NCI-H1092 (cell line): Measurements from ENCODE around the gene SEZ6L.
A peak's percentile ranks its signal among the peaks of the same experiment; 100 is the strongest.

Source experiments
- DNase-seq: peaks from one replicate; lab custom pipeline; 2025; lab: John Stamatoyannopoulos, UW

The SEZ6L gene

DNA sequence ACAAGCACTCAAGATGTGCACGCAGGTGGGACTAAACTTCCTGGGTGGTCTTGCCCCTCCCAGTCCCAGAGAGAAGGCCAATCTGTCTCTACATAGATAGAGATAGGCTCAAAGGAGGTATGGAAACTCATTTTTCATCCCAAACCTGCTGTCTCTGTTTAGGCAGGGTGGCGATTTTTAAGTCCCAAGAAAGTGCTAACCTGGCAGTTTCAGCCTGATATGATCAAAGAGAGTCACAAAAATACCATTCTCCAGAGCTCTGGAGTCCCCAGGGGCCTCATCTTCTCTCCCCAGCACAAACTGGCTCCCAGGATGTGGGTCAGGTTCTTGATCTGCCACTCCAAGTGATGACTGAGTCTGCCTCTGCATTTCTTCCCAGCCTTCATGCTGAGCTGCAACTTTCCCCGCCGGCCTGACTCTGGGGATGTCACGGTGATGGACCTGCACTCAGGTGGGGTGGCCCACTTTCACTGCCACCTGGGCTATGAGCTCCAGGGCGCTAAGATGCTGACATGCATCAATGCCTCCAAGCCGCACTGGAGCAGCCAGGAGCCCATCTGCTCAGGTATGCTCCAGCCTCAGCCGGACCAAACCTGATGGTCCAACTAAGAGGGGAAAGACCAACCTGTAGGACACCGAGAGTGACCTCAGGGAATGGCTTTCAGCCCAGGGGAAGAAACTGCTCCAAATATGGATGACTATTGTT lies 129.5 kb downstream of the SEZ6L start:
- no peak for DNase-seq

DNA sequence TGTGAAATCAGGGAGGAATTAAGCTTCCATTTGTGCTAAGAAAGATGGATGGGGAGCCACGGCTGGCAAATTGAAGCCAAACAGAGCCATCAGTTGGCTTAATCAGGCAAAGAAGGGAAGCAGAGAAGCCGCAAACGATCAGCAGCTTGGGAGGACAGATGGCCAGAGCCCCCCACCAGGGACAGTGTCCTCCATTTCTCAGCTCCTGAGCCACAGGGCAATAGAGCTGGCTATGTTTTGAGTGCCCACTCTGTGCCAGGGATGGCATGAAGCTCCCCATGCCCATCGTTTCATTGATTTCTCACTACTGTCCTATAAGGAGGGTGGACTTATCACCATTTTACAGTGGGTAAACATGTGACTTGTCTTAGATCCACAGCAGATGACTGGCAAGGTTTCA lies 133.5 kb downstream of the SEZ6L start:
- no peak for DNase-seq

DNA sequence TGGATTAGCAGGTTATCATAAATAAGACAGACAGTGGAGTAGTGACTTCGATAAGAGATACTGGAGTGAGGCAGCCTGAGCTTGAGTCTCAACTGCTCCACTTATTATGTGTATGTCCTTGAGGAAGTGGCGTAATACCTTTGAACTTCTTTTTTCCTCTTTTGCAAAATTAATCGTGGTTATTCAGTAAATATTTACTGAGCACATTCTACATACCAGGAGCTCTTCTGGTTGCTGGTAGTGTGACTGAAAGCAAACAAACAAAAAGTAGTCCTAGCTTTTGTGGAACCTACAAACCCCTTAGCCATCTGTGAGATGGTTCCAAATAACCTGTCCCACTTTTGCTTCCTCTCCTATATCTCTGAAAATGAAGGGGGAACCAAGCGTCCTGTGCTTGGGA lies 134.2 kb downstream of the SEZ6L start:
- no peak for DNase-seq

DNA sequence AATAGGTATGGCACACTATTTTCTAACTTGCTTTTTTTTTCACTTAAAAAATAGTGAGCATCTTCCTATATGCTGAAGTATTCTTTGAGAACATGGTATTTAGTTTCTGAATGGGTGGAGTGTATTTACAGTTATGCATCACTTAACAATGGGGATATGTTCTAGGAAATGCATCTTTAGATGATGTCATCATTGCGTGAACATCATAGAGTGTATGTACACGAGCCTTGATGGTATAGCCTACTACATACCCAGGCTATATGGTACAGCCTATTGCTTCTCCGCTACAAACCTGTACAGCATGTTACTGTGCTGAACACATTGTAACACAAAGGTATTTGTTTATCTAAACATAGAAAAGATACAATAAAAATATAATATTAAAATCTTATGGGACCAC lies 135.5 kb downstream of the SEZ6L start:
- no peak for DNase-seq

DNA sequence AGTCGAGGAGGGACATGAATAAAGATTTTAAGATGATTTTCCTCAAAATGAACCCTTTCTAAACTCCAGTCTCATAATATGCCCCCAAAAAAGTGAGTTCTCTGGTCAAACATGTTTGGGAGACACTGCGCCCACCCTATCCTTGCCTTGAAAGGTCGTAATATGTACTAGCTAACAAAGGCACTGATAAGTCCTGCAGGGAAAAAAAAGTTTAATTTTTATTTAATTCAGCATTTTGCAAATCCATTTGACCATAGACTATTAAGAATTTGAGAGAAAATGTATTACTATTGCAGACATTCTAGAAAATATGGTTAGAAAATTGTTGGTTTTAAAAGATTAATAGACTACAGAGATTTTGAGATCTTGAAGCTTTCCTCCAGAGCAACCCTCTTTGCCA lies 139.2 kb downstream of the SEZ6L start:
- no peak for DNase-seq

GRCh38 chr22:26310616-26311015 lies 141.4 kb downstream of the SEZ6L start:
- DNase-seq = no peak

DNA sequence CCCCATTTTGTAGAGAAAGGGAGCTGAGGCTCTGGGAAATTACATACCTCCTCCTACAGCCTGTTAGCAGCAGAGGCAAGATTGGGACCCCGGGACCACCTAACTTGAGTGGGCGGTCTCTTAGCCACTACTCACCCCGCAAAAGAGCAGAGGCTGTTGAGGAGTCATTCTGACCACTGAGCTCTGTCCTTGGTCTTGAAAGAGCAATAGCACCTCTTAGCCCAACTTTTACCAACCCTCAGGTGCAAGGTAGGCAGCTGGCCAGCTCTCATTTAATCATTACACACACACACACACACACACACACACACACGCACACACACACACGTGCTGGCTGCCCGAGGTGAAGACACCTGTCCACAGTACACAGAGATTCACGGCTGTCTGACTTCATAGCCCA lies 144.0 kb downstream of the SEZ6L start:
- no peak for DNase-seq

GRCh38 chr22:26314171-26314570 lies 144.9 kb downstream of the SEZ6L start:
- no peak for DNase-seq

DNA sequence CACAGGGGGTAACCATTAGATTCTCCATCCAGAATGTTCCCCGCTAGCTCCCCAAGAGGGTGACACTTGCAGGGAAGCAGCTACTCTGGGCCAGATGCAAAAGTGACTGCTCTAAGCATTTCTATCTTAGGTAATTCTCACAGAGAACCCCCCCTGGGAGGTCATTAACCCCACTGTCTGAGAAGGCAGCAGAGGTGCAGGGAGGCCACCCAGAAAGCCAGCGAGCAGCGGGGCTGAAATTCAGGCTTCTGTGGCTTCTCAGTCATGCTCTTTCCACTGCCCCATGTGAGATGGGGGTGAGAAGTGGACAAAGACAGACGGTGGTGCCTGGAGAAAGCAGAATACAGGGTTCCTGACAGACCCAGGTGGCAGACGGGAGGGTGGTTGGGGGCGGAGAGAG lies 145.4 kb downstream of the SEZ6L start:
- no peak for DNase-seq

DNA sequence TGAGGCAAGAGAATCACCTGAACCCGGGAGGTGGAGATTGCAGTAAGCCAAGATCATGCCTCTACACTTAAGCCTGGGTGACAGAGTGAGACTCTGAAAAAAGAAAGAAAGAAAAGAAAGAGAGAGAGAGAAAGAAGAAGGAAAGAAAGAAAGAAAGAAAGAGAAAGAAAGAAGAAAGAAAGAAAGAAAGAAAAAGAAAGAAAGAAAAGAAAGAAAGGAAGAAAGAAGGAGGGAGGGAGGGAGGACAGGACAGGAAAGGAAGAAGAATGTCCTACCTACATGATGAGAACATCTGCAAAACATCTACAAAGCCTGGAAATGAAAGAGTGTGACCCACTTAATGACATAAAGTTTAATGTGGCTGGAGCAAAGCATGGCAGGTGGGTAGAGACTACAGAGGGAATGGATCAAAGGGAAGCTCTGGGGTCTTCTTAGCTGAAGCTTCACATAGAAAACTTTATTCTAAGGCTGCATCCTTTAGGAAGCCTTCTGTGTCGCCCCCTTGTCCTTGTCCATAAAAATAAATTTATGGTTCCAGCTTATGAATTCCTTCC lies 147.5 kb downstream of the SEZ6L start:
- DNase-seq = no peak

DNA sequence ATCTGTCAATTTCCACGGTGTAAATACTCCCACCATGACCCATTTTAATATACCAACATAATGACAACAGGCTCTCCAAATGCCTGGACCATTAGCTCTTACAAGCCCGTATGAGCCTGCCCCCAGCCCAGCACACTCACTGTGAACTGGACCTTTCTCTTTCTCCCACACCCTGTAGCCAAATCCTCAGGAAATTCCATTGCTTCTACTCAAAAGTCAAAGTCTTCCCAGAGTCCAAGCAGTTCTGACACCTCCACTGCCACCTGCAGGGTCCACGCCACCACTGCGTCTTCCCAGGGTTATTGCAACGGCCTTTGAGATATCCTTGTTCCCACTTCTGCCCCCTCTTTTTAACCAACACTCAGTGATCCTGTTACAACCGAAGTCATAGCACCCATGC lies 149.7 kb downstream of the SEZ6L start:
- DNase-seq = no peak

DNA sequence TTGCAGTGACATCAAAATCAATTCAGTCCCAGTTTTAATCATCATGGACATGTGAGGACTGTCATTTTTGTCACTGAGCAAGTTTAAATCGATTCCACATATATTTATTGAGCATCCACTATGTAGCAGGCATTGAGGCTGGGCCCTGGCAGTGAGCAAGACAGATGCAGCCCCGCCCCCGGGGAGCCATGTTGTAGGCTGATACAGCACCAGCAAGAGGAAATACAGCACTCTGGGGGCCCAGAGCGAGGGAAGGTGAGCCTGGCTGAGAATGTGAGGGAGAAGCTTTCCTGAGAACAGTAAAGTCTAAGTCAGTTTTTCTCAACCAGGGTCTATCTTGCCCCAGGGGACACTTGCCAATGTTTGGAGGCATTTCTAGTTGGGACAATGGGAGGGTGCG lies 151.2 kb downstream of the SEZ6L start:
- no peak for DNase-seq

DNA sequence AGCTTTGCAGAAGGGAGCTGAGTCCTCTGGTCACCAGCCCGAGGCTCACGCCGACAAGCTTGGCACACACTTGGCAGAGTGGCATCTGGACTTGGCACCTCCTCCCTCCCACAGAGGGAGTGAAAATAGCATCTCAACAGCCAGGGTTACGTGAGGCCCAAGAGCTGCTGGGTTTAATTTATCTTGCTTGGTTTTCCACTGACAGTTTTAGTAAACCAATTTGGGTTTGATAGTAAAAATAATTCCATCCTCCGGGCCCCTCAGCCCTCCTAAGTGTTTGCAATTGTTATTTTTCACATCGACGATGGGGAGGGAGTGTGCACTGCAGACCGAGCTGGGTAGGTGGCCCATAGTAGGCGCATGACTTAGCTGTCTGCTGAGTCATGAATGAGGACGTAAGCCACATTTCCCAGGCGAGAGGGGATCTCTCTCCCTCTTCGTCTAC lies 152.2 kb downstream of the SEZ6L start:
- no peak for DNase-seq

- no peak for DNase-seq
Measured at GRCh38 chr22:26322179-26322905, 153.1 kb downstream of the SEZ6L start.

DNA sequence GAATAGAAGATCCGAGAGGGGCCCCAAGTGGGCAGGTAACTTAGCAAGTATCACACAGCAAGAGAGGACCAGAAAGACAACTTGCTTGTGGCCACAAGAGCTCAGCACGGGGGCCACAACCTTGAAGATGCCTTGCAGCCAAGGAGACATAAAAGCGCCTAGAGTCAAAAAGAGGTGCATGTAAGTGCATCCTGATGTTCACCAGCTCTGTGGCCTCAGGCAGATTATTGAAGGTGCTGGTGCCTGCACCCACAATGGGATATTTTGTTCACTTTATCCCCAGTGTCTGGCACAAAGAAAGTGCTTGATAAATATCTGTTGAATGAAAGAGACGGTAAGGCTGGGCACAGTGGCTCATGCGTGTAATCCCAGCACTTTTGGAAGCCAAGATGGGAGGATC lies 153.8 kb downstream of the SEZ6L start:
- DNase-seq = no peak

GRCh38 chr22:26324150-26324549 lies 154.9 kb downstream of the SEZ6L start:
- DNase-seq = no peak

GRCh38 chr22:26325641-26326040 lies 156.4 kb downstream of the SEZ6L start:
- no peak for DNase-seq

DNA sequence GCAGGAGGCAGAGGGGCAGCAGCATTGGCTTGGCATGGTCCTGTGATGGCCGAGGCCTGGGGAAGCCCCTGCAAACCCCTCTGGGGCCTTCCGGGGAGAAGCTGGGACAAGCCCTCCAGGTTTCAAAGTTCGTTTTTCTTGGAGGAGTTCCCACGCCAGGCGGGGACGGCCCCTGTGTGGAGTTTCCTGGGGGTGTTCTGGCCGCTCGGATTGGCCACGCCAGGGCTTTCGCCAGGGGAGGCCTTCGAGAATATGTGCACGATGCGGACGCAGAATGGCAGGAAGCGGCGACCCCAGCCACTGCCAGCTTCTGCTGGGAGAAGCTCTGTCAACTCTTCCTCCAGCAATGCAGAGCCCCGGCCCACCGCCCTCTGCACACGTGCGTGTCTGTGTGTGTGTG lies 157.5 kb downstream of the SEZ6L start:
- no peak for DNase-seq

DNA sequence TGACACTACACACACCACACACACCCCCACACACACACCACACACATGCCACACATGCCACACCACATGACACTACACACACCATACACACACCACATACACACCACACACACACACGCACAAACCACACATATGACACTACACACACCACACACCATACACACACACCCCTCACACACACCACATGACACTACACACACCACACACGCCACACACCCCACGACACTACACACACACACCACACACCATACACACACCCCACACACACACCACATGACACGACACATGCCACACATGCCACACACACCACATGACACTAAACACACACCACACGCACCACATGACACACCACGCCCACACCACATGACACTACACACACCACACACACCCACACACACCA lies 158.0 kb downstream of the SEZ6L start:
- DNase-seq = no peak

DNA sequence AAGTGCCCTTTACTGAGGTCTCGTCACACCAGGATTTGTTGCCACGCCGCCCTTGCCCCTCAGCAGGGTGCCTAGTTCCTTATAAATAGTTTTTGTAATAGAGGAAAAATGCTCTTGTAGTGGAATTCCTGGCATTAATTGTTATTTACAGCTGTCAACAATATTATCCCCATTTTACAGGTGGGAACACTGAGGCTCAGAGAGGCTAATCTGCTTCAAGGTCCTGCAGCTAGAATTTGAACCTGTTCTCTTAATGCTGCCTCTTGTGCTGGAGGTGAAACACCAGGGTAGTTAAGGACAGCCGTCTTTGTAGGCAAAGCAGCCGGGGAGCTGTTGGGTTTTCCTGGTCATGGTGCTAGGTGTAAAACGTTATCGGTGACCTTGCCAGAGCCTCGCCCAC lies 159.0 kb downstream of the SEZ6L start:
- no peak for DNase-seq

DNA sequence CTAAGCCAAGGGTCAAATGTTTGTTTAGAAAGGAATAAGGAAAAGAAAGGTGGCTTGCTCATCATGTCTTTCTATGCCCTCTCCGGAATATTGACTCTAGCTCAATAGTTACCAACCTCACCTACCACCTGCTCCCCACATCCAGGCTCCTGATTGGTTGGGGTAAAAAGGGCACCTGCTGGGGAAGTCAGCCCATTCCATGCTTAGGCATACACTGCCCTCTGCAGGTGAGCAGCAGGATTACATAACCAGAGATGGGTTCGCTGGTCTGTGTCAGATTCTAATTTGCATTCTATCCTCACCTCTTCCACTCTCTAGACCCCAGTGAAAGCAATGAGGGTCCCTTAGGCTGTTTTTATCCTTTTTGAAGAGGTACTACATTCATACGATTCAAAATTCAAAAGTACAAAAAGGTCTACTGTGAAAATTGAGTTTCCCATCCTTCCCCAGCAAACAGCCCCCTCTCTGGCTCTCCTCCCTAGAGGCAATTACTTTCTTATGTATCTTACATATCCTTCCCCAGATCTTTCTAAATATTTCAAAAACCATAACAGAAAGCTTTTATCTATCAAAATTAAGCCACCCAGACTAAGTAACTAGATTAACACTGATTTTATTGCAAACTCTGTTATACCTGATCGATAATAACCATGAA lies 161.8 kb downstream of the SEZ6L start:
- DNase-seq = peak; percentile 76

GRCh38 chr22:26333088-26333800 lies 164.0 kb downstream of the SEZ6L start:
- DNase-seq = no peak
